Spleen (tissue), 11 donors: ENCODE results near the gene PLD4. TPM values are rescaled to one million over a fixed set of nuclear protein-coding genes. Genes with fewer than 3 reads are reported as not detected.

ENCODE experiments used
- DNase-seq: peaks from one replicate; pipeline ENCODE4 v3.0.0-alpha.2; 2020
- H3K27ac ChIP-seq, 8 donors: fragments of 200-600 bp; sonication (generic) in 7 of 8; 1 replicate in 4 of 8; 2 replicates in 4 of 8; pipeline versions ENCODE4 v1.5.0 to v1.8.0; 2016 to 2021; ENCODE audit warnings: inconsistent platforms in 4 of 8, mild to moderate bottlenecking in 4 of 8, moderate library complexity in 1 of 8
- H3K27me3 ChIP-seq, 7 donors: fragments of 200-600 bp; sonication (generic) in 6 of 7; replicated peaks in 1 of 7; 1 replicate in 4 of 7; 2 replicates in 3 of 7; pipeline versions ENCODE4 v1.5.0 to v1.8.0; 2016 to 2021; ENCODE audit warnings: inconsistent platforms in 3 of 7, mild to moderate bottlenecking in 1 of 7
- H3K36me3 ChIP-seq, 6 donors: fragments of 200-600 bp; sonication (generic) in 5 of 6; 1 replicate in 4 of 6; 2 replicates in 2 of 6; pipeline versions ENCODE4 v1.5.0 to v1.8.0; 2016 to 2021; ENCODE audit warnings: inconsistent platforms in 2 of 6
- H3K4me1 ChIP-seq, 6 donors: fragments of 200-600 bp; sonication (generic) in 5 of 6; 1 replicate in 3 of 6; 2 replicates in 3 of 6; pipeline versions ENCODE4 v1.5.0 to v1.8.0; 2016 to 2021; ENCODE audit warnings: inconsistent platforms in 3 of 6
- H3K4me3 ChIP-seq, 8 donors: fragments of 200-600 bp; sonication (generic) in 7 of 8; 1 replicate in 4 of 8; 2 replicates in 4 of 8; pipeline versions ENCODE4 v1.5.0 to v1.8.0; 2016 to 2021; ENCODE audit warnings: inconsistent platforms in 4 of 8, mild to moderate bottlenecking in 4 of 8, moderate library complexity in 2 of 8
- H3K9me3 ChIP-seq, 8 donors: fragments of 200-600 bp; sonication (generic) in 7 of 8; 1 replicate in 4 of 8; 2 replicates in 4 of 8; pipeline versions ENCODE4 v1.5.0 to v1.8.0; 2016 to 2021; ENCODE audit warnings: inconsistent platforms in 4 of 8
- CTCF ChIP-seq, 11 experiments: fragments of 200-600 bp in 7 of 11; fragments of 450-650 bp in 4 of 11; sonication (generic) in 4 of 11; IDR thresholded peaks in 8 of 11; conservative IDR thresholded peaks in 3 of 11; 1 replicate in 7 of 11; 2 replicates in 4 of 11; pipeline versions ENCODE4 v1.4.0 to v1.8.0; 2016 to 2021; ENCODE audit warnings: antibody characterized with exemption in 11 of 11, inconsistent platforms in 4 of 11, mild to moderate bottlenecking in 1 of 11
- POLR2A ChIP-seq, 3 donors: fragments of 450-650 bp; IDR thresholded peaks; one replicate each; pipeline ENCODE4 v1.5.1; 2017; ENCODE audit warnings: antibody characterized with exemption in 3 of 3, mild to moderate bottlenecking in 1 of 3
- POLR2AphosphoS5 ChIP-seq, 3 donors: sonication (generic); formaldehyde crosslinking; IDR thresholded peaks; one replicate each; pipeline ENCODE4 v1.5.1; 2017; ENCODE audit warnings: antibody characterized with exemption in 3 of 3
- WGBS, 5 donors: extraction: QIAGEN DNeasy Blood & Tissue Kit in 3 of 5; methylation state at CpG; one replicate each; pipeline versions ENCODE4 v1.1.5 to v1.1.7; 2013 to 2018; 5-methylcytosine and 5-hydroxymethylcytosine counted together
- intact Hi-C: fragments of 100-400 bp; cut with DNase I; formaldehyde crosslinking; loops from one replicate; pipeline ENCODE4 v1.15.0; 2023; ENCODE audit warnings: low total_unique reads
- polyA plus RNA-seq, 3 donors: library from polyadenylated mRNA; stranded (reverse); fragments of 200-250 nt; gene quantifications; one replicate each; pipeline ENCODE4 v1.2.1, GENCODE V29; 2013
- total RNA-seq, 7 donors: library from RNA; depleted of rRNA in 3 of 7; stranded (reverse); fragments of >200 nt in 3 of 7; fragmentation: NEBNext Ultra II Directional in 4 of 7; extraction: Animal tissue kit (Norgen Biotek cat#: 25700) in 4 of 7; gene quantifications; one replicate each; pipeline versions ENCODE4 v1.1.0 to v1.2.1, GENCODE V29; 2016 to 2021
- donor health status: healthy with polysubstance abuse.
- donor health status: DM: no; HTN: no; CAD: no; lungs with moderate emphysema.
- donor health status: DM: no; HTN: no; CAD: no.
- donor health status: Bipolar disorder and iron deficiency.
- donor health status: healthy.
- donor health status: DM: no; HTN: no; CAD: no.
- donor health status: DM: yes; HTN: yes; CAD: no.

Gene PLD4
- total and polyA plus RNA-seq, 10 donors, result 5.4 to 31.3 (median 22.9) TPM

GRCh38 chr14:104938436-104938835 is 13.8 kb downstream of the PLD4 start:
- H3K27me3 ChIP-seq, result peaks cover 0 to 13% (median 0%) of the 10 kb centered on the region in 7 donors
- H3K9me3 ChIP-seq, result no peaks in the 10 kb centered on the region
- H3K4me1 ChIP-seq, result peaks cover 0 to 10% (median 2%) of the 10 kb centered on the region in 6 donors
- no peak overlapping the region for H3K4me3 ChIP-seq
- 57 to 88% (median 85%) methylated on average over 2 of the region's 2 CpGs for WGBS, 5 donors
- TF ChIP-seq POLR2A (IDR thresholded peaks at IDR 0.05) (no peak), POLR2AphosphoS5 (IDR thresholded peaks at IDR 0.05) (no peak), CTCF (IDR thresholded peaks at IDR 0.05 in 8 of 11, conservative IDR thresholded peaks at IDR 0.05 in 3 of 11) (no peak)
- H3K36me3 ChIP-seq, result no peaks in the 10 kb centered on the region
- DNase-seq, result no peak
- no peak overlapping the region for H3K27ac ChIP-seq
- intact Hi-C loops, result no loop called here

- no peak for DNase-seq
- Histone ChIP-seq H3K36me3 (no peaks in the 10 kb centered on the region), H3K4me3 (no peak overlapping the region), H3K4me1 (peaks cover 0 to 7% (median 1%) of the 10 kb centered on the region in 6 donors), H3K27ac (no peak overlapping the region), H3K27me3 (peaks cover 0 to 11% (median 0%) of the 10 kb centered on the region in 7 donors), H3K9me3 (no peaks in the 10 kb centered on the region)
- intact Hi-C loops, result no loop called here
- 57 to 90% (median 75%) methylated on average over 1 of the region's 1 CpG for whole genome bisulfite sequencing, 5 donors
- TF ChIP-seq CTCF (IDR thresholded peaks at IDR 0.05 in 8 of 11, conservative IDR thresholded peaks at IDR 0.05 in 3 of 11) (no peak), POLR2A (IDR thresholded peaks at IDR 0.05) (no peak), POLR2AphosphoS5 (IDR thresholded peaks at IDR 0.05) (no peak)
These were observed 14.3 kb downstream of the PLD4 start for GRCh38 chr14:104938960-104939359.

GRCh38 chr14:104939666-104940410 is 15.2 kb downstream of the PLD4 start:
- DNase-seq, result no peak
- TF ChIP-seq CTCF (IDR thresholded peaks at IDR 0.05 in 8 of 11, conservative IDR thresholded peaks at IDR 0.05 in 3 of 11) (no peak), POLR2AphosphoS5 (IDR thresholded peaks at IDR 0.05) (no peak), POLR2A (IDR thresholded peaks at IDR 0.05) (no peak)
- Histone ChIP-seq H3K27ac (no peak overlapping the region), H3K27me3 (peaks cover 0 to 2% (median 0%) of the 10 kb centered on the region in 7 donors), H3K4me3 (no peak overlapping the region), H3K36me3 (no peaks in the 10 kb centered on the region), H3K4me1 (no peaks in the 10 kb centered on the region), H3K9me3 (no peaks in the 10 kb centered on the region)
- WGBS, 5 donors, result 46 to 70% (median 54%) methylated on average over 8 to 11 of the region's 11 CpGs
- intact Hi-C loops, result no loop called here

- Histone ChIP-seq H3K27ac (no peak overlapping the region), H3K4me3 (no peak overlapping the region), H3K27me3 (no peaks in the 10 kb centered on the region), H3K9me3 (no peaks in the 10 kb centered on the region), H3K36me3 (no peaks in the 10 kb centered on the region), H3K4me1 (no peaks in the 10 kb centered on the region)
- no peak for DNase-seq
- WGBS, 5 donors, result 77 to 88% (median 84%) methylated on average over 3 of the region's 3 CpGs
- TF ChIP-seq CTCF (IDR thresholded peaks at IDR 0.05 in 8 of 11, conservative IDR thresholded peaks at IDR 0.05 in 3 of 11) (no peak), POLR2A (IDR thresholded peaks at IDR 0.05) (no peak), POLR2AphosphoS5 (IDR thresholded peaks at IDR 0.05) (no peak)
- intact Hi-C loops, result no loop called here
These were observed 16.0 kb downstream of the PLD4 start for GRCh38 chr14:104940526-104941150.
